Glutamatergic neuron (in vitro differentiated cells): ENCODE data around the gene TBX15. TPM values are rescaled to one million over a fixed set of nuclear protein-coding genes. Genes with fewer than 3 reads are reported as not detected.

Experiments used
- DNase-seq: peaks from one replicate; pipeline ENCODE4 v3.0.0; 2022
- H3K27ac Mint-ChIP-seq: one replicate; pipeline ENCODE4 v1.8.0; 2020; ENCODE audit warnings: mild to moderate bottlenecking, mixed read lengths, inconsistent platforms; ENCODE audit not compliant: unreplicated experiment
- H3K27me3 Mint-ChIP-seq: one replicate; pipeline ENCODE4 v1.8.0; 2020; ENCODE audit warnings: mild to moderate bottlenecking, moderate library complexity, mixed read lengths, inconsistent platforms; ENCODE audit not compliant: unreplicated experiment
- H3K36me3 Mint-ChIP-seq: one replicate; pipeline ENCODE4 v1.8.0; 2020; ENCODE audit warnings: mild to moderate bottlenecking, mixed read lengths, inconsistent platforms; ENCODE audit not compliant: unreplicated experiment
- H3K4me1 Mint-ChIP-seq: one replicate; pipeline ENCODE4 v1.8.0; 2020; ENCODE audit warnings: mild to moderate bottlenecking, low read depth, mixed read lengths, inconsistent platforms; ENCODE audit not compliant: unreplicated experiment
- H3K4me3 Mint-ChIP-seq: one replicate; pipeline ENCODE4 v1.8.0; 2020; ENCODE audit warnings: mild to moderate bottlenecking, mixed read lengths, inconsistent platforms; ENCODE audit not compliant: unreplicated experiment
- H3K9me3 Mint-ChIP-seq: one replicate; pipeline ENCODE4 v1.8.0; 2020; ENCODE audit warnings: mild to moderate bottlenecking, moderate library complexity, mixed read lengths, inconsistent platforms; ENCODE audit not compliant: unreplicated experiment
- CTCF ChIP-seq: fragments of 200-600 bp; sonication (generic); IDR thresholded peaks from one replicate; pipeline ENCODE4 v1.5.0; 2021; ENCODE audit not compliant: partially characterized antibody, unreplicated experiment
- total RNA-seq: library from RNA; stranded (reverse); fragmentation: NEBNext Ultra II Directional; extraction: Animal tissue kit (Norgen Biotek cat#: 25700); gene quantifications from one replicate; pipeline ENCODE4 v1.2.1, GENCODE V29; 2021; ENCODE audit not compliant: unreplicated experiment

Gene TBX15
- total RNA-seq, 1 donor from 2014 or later, result 0.69 TPM

- Mint-ChIP-seq H3K9me3 (peaks cover 30% of the 10 kb centered on the region), H3K27me3 (peaks cover 59% of the 10 kb centered on the region), H3K27ac (no peak overlapping the region), H3K4me1 (peaks cover 35% of the 10 kb centered on the region), H3K4me3 (peak overlapping the region; percentile 69), H3K36me3 (peaks cover 12% of the 10 kb centered on the region)
- peak; percentile 43 for DNase-seq
- no peak for TF ChIP-seq CTCF
Observed at GRCh38 chr1:118989006-118989815, 1.1 kb upstream of the TBX15 start.

GRCh38 chr1:118987468-118988185, 516 bp downstream of the TBX15 start:
- H3K9me3 Mint-ChIP-seq, result peaks cover 34% of the 10 kb centered on the region
- H3K36me3 Mint-ChIP-seq, result peaks cover 12% of the 10 kb centered on the region
- peaks cover 37% of the 10 kb centered on the region for H3K4me1 Mint-ChIP-seq
- H3K27me3 Mint-ChIP-seq, result peaks cover 65% of the 10 kb centered on the region
- DNase-seq, result peak; percentile 60
- H3K27ac Mint-ChIP-seq, result no peak overlapping the region
- H3K4me3 Mint-ChIP-seq, result peak overlapping the region; percentile 88
- no peak for TF ChIP-seq CTCF

GRCh38 chr1:118986555-118987467, 1.3 kb downstream of the TBX15 start:
- no peak for DNase-seq
- Mint-ChIP-seq H3K4me3 (peak overlapping the region; percentile 88), H3K27ac (peak overlapping the region; percentile 33), H3K36me3 (peaks cover 8% of the 10 kb centered on the region), H3K4me1 (peaks cover 35% of the 10 kb centered on the region), H3K27me3 (peaks cover 65% of the 10 kb centered on the region), H3K9me3 (peaks cover 28% of the 10 kb centered on the region)
- no peak for TF ChIP-seq CTCF

GRCh38 chr1:118985640-118986554, 2.2 kb downstream of the TBX15 start:
- no peak for DNase-seq
- peaks cover 8% of the 10 kb centered on the region for H3K36me3 Mint-ChIP-seq
- H3K4me1 Mint-ChIP-seq, result peaks cover 35% of the 10 kb centered on the region
- no peak for TF ChIP-seq CTCF
- H3K9me3 Mint-ChIP-seq, result peaks cover 26% of the 10 kb centered on the region
- H3K27ac Mint-ChIP-seq, result no peak overlapping the region
- H3K4me3 Mint-ChIP-seq, result peak overlapping the region; percentile 88
- peaks cover 63% of the 10 kb centered on the region for H3K27me3 Mint-ChIP-seq
